GM12892 (cell line): Measurements from ENCODE around the gene ACSL6.

Experiments
- POLR2A ChIP-seq: IDR thresholded peaks from 2 replicates; pipeline ENCODE4 v1.6.1; 2011; ENCODE audit warnings: low read depth, low read length, control low read depth
- POLR2AphosphoS5 ChIP-seq: IDR thresholded peaks from 2 replicates; pipeline ENCODE4 v1.6.1; 2011; ENCODE audit warnings: low read depth, low read length, control low read depth
- TAF1 ChIP-seq: IDR thresholded peaks from 2 replicates; pipeline ENCODE4 v1.6.1; 2011; ENCODE audit warnings: low read depth, mild to moderate bottlenecking, control low read depth, low read length, borderline replicate concordance

GRCh38 chr5:131986161-131986912 lies 25.1 kb downstream of the ACSL6 start:
- TF ChIP-seq POLR2A (no peak), POLR2AphosphoS5 (no peak), TAF1 (no peak)
